Measurements from ENCODE around the gene LLCFC1.

- no peak for TF ChIP-seq CTCF (IDR thresholded peaks at IDR 0.05; ENCODE audit: borderline replicate concordance, extremely low read depth, low read length, poor library complexity, severe bottlenecking)
- no peak for TF ChIP-seq EZH2 (IDR thresholded peaks at IDR 0.05; ENCODE audit: borderline replicate concordance, low read depth, low read length, severe bottlenecking)
Observed at GRCh38 chr7:142908290-142908689, 31.0 kb upstream of the LLCFC1 start.

Measured in DND-41 (cell line).